ENCODE measurements around the gene TRIM9. TPM values are rescaled to one million over a fixed set of nuclear protein-coding genes. Genes with fewer than 3 reads are reported as not detected.

Gene TRIM9
- total RNA-seq, 1 donor from 2014 or later: 0.07 TPM

DNA sequence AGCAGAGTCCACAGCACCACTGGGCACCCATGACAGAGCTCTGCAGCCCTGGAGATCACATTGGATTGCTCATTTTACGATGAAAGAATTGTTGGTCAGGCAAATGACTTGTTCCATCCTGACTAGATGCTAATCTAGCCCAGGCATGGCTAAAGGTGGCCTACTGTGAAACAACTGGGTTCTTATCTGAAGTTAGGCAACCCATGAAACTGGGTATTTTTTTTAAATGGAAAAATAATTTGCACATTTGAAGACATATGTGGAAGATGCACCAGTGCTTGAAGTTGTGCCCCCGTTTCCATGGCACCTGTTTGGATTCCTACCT is 158.9 kb downstream of the TRIM9 start:
- no peak for DNase-seq (ENCODE audit: low read depth, low spot score)

DNA sequence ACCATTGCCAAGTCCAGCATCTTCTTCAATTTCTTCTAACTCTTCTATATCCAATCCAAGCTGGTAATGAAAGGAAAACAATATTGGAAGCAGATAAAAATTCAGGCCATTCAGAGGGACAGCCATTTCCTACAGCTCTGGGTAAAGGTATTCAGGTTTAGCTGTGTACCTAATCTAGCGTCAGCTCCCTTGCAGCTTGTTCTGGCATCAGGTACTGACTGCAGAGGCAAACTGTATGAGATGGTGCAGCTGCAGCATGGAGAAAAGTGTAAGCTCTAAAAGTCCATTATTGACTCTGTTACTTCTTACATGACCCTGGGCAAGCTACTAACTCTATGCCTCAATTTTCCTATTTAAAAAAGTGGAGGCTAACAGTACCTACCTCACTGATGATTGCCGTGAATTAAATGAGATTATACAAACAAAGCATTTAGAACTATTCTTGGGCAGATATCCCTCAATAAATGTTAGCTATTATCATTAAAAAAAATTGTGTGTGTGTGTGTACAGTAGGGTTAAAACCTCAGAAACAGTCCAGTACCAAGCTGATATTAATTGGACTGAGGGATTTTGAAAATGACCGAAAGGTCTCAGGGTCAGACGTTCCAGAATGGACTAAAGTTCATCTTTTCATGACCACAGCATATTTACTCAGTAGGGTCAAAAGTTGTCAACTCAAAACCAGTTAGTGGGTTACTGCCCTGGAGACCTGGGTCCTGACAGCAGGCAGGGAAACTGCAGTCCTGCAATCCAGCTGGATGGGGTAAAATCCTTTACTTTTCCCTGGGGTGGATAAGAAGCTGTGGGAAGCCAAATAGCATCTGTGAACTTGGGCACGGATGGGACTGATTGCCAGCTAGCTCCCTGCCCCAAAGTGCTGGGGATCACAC is 159.5 kb downstream of the TRIM9 start:
- DNase-seq (ENCODE audit: low read depth, low spot score): no peak

DNA sequence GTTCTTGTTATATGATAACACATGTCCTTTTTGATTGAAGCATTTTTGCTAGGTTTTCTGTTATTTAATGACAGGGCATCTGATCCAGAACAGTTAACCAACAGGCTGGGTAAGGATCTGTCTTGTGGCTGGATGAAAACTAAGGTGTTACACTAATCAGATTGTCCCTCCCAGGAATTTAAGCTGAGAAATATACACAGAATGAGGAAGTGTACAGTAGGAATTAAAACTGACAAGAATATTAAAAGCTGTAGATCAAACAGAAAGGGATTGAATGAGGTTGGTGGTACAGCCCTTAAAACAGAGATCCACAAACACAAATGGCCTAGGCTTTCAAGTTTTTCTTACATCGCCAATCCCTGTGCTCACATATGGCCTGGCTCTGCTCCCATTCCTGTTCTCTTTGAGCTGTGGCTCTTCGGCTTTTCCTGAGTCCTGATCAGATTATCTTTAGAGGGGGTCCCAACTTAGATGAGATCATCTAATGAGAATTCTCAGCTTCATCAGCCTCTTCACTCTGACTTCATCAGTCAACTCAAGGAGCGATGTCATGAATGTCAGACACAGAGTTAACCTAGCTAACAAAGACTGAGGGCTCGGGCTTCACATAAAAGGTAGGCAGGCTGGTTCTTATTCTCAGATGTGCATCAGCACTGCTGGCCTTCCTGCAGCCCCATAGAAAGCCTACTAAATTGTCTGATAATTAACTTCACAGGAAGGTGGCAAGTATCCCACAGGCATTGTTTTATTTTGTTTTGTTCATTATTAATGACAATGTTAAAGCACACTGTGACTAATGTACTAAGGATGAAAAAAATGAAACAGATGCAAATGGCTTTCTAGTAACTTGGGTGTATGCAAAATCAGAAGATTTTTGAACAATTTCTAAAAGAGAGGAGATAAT is 162.1 kb downstream of the TRIM9 start:
- no peak for DNase-seq (ENCODE audit: low read depth, low spot score)

DNA sequence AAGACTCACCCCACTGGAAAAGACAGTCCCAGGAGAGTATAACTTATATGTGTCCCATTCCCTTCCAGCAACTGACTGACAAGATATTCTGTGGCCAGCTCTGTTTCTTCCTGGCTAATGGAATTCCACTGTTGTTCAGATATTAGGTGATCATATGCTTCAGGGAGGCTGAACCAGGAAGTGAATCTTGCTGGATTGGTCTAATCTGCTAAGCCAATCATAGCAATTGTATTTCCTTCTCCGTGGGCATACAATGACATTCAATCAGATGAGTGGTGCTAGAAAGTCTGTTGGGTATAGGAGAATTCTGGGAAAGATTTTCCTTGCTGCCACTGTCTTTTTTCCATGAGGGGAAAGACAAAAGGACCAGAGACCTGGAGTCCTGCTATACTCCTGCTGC is 162.7 kb downstream of the TRIM9 start:
- no peak for DNase-seq (ENCODE audit: low read depth, low spot score)

DNA sequence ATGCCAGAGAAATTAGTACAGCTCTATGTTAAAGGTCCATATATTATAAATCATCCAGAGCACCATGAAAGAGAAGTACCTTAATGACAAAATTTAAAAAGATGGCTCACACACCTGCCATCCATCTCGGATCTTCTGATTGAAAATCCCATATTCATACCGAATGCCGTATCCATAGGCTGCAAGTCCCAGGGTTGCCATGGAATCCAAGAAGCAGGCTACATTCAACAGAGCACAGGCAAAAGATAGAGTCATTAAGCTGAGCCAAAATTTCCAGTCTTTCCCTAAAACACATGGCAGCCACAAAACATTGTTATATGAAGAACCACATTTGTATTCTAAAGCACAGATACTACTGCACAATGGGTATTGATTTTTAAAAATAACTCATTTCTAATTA is 163.3 kb downstream of the TRIM9 start:
- DNase-seq (ENCODE audit: low read depth, low spot score): no peak

DNA sequence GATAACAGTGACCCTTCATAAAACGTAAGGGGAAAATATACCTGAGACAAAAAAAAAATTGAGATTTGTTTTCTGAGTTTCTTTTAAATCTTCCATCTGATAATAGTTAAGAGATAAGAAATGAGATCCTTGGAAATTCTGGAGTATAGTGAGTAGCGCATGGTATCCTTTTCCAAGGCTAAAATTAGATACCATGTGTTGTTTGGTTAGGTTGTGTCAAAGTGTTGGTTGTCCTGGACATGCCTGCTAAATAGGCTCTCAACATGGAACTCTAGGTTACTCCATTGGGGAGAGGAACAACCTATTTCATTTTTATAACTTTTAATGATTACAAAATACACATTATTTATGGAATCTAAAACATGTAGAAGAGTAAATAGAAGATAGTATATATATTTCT is 165.4 kb downstream of the TRIM9 start:
- DNase-seq (ENCODE audit: low read depth, low spot score): no peak

DNA sequence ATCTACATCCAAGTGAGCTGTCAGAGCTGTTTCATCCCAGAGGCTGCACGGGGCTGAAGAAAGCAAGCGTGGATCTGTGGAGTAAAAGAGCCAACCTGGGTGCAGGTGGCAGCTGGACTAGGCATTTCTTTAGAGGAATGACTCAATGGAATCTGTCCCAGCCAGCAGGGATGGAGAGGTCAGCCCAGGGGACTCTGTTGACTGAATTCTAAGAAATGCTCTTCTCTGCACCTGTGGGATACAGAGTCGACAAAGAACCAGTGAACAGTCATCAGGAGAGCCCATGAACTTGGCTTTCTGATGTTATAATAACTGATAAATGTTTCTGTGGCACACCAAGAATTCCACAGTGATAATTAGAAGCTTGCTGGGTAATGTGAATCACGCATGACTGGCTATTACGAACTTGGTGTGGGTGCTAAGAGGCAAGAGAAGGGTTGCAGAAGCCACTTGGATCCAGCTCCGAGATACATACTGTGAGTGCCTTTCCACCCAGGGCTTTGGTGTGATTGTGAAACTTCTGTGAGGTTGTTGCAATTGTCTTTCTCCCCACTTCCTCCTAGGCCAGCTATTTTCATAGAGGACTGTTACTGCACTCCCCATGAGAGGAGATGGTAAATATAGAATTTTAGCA is 166.8 kb downstream of the TRIM9 start:
- DNase-seq (ENCODE audit: low read depth, low spot score): no peak

DNA sequence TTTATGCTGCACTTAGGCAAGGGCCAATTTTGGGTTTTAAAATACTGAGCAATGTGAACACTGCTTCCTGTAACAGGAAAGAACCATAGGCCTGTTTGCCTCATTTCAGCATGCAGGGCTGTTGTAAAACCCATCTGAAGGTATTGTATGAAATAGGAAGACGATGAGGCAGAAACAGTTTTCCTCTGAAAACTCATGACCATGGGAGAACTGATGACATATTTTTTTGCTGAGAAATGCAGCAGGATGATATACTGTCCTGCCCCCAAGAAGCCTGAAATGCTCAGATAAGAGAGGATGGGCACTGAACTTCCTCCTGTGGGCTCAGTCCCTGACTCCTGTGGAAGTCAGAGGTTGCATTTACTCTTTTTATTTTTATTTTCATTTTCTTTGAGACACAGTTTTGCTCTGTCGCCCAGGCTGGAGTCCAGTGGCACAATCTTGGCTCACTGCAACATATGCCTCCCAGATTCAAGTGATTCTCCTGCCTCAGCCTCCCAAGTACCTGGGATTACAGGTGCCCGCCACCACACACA is 168.0 kb downstream of the TRIM9 start:
- DNase-seq (ENCODE audit: low read depth, low spot score): no peak

Other genes with a start within 250 kb of the TRIM9 start
- gene ABHD12B, start 223.1 kb downstream of the TRIM9 start, total RNA-seq: not detected in 2 replicates
- gene PYGL, start 150.6 kb downstream of the TRIM9 start, total RNA-seq: 75.7 and 134 TPM in 2 replicates
- gene TMX1, start 145.1 kb upstream of the TRIM9 start, total RNA-seq: 49.2 and 84.4 TPM in 2 replicates

Data from pulmonary artery endothelial cell (primary cell).